IMR-90 (cell line): ENCODE results near the gene ZBED4. TPM values are rescaled to one million over a fixed set of nuclear protein-coding genes. Genes with fewer than 3 reads are reported as not detected.

Experiments
- ATAC-seq: fragments of 200-7000 bp; cut with Tn5 transposase; 2 replicates; pipeline ENCODE4 v1.9.1; 2020; ENCODE audit warnings: low read depth, mild to moderate bottlenecking, moderate library complexity
- BruUV-seq: library from RNA; stranded (reverse); fragments of 400-500 nt; replicated peaks from 2 replicates; lab custom pipeline; 2021; lab: Mats Ljungman, UMichigan
- CTCF ChIA-PET: fragments of 300-600 bp; formaldehyde crosslinking; extraction: SDS; loops from one replicate; lab custom pipeline; 2021; ENCODE audit warnings: antibody characterized with exemption; lab: Yijun Ruan, JAX
- POLR2A ChIA-PET: fragments of 300-600 bp; sonication (Branson Sonifier 250); formaldehyde crosslinking; loops from one replicate; lab custom pipeline; 2022; ENCODE audit warnings: antibody characterized with exemption; ENCODE audit not compliant: unreplicated experiment; lab: Charles Lee
- DNase-seq: peaks from one replicate; pipeline ENCODE4 v3.0.0; 2013
- H2AFZ ChIP-seq: replicated peaks from 2 replicates; pipeline ENCODE3; 2013; ENCODE audit warnings: low read length, mild to moderate bottlenecking; ENCODE audit not compliant: poor library complexity
- H2AK5ac ChIP-seq: 2 replicates; pipeline ENCODE4 v1.6.1; 2013; ENCODE audit warnings: low read depth, low read length, inconsistent platforms
- H2AK9ac ChIP-seq: replicated peaks from 2 replicates; pipeline ENCODE3; 2013; ENCODE audit warnings: mild to moderate bottlenecking, low read depth, low read length, moderate library complexity; ENCODE audit not compliant: poor library complexity
- H2BK120ac ChIP-seq: 2 replicates; pipeline ENCODE4 v1.6.1; 2013; ENCODE audit warnings: low read depth, low read length, inconsistent platforms
- H2BK15ac ChIP-seq: 3 replicates; pipeline ENCODE4 v1.6.1; 2013; ENCODE audit warnings: low read depth, low read length, inconsistent platforms
- H2BK20ac ChIP-seq: 2 replicates; pipeline ENCODE4 v1.6.1; 2013; ENCODE audit warnings: low read depth, mild to moderate bottlenecking, inconsistent platforms, low read length, moderate library complexity
- H2BK5ac ChIP-seq: 2 replicates; pipeline ENCODE4 v1.6.1; 2013; ENCODE audit warnings: mild to moderate bottlenecking, low read depth, low read length, inconsistent platforms; ENCODE audit not compliant: poor library complexity, severe bottlenecking
- H3K14ac ChIP-seq: replicated peaks from 2 replicates; pipeline ENCODE4 v1.6.1; 2013; ENCODE audit warnings: low read depth, low read length, inconsistent platforms
- H3K18ac ChIP-seq: 2 replicates; pipeline ENCODE4 v1.6.1; 2013; ENCODE audit warnings: low read depth, low read length, control low read depth
- H3K23ac ChIP-seq: 2 replicates; pipeline ENCODE4 v1.6.1; 2013; ENCODE audit warnings: low read depth, low read length, inconsistent platforms
- H3K27ac ChIP-seq: 2 replicates; pipeline ENCODE4 v1.5.1; 2013; ENCODE audit warnings: mild to moderate bottlenecking, control low read depth, low read length; ENCODE audit not compliant: insufficient read depth
- H3K27me3 ChIP-seq: 2 replicates; pipeline ENCODE4 v1.6.1; 2013; ENCODE audit warnings: low read length; ENCODE audit not compliant: control insufficient read depth, insufficient read depth
- H3K36me3 ChIP-seq: 2 replicates; pipeline ENCODE4 v1.6.1; 2013; ENCODE audit warnings: low read length, mixed read lengths; ENCODE audit not compliant: control insufficient read depth, insufficient read depth
- H3K4ac ChIP-seq: 2 replicates; pipeline ENCODE4 v1.6.1; 2013; ENCODE audit warnings: low read depth, low read length, inconsistent platforms
- H3K4me1 ChIP-seq: 2 replicates; pipeline ENCODE4 v1.6.1; 2013; ENCODE audit warnings: low read length, mixed read lengths; ENCODE audit not compliant: control insufficient read depth, insufficient read depth
- H3K4me2 ChIP-seq: 2 replicates; pipeline ENCODE4 v1.6.1; 2013; ENCODE audit warnings: low read depth, mild to moderate bottlenecking, control low read depth, low read length, moderate library complexity
- H3K4me3 ChIP-seq: 2 replicates; pipeline ENCODE4 v1.5.1; 2013; ENCODE audit warnings: low read depth, mild to moderate bottlenecking, control low read depth, low read length, moderate library complexity; ENCODE audit not compliant: insufficient read depth
- H3K56ac ChIP-seq: 2 replicates; pipeline ENCODE4 v1.6.1; 2013; ENCODE audit warnings: low read length, inconsistent platforms; ENCODE audit not compliant: insufficient read depth; ENCODE audit errors: extremely low read depth
- H3K79me1 ChIP-seq, 2 experiments: 2 replicates each; pipeline ENCODE4 v1.6.1; 2013; ENCODE audit warnings: low read length in 2 of 2, inconsistent platforms in 1 of 2, low read depth in 1 of 2
- H3K9ac ChIP-seq: 2 replicates; pipeline ENCODE4 v1.6.1; 2013; ENCODE audit warnings: low read depth, low read length, control low read depth
- H3K9me1 ChIP-seq: 2 replicates; pipeline ENCODE4 v1.6.1; 2013; ENCODE audit warnings: low read length, inconsistent platforms; ENCODE audit not compliant: insufficient read depth
- H3K9me3 ChIP-seq: 2 replicates; pipeline ENCODE4 v1.6.1; 2013; ENCODE audit warnings: low read length; ENCODE audit not compliant: control insufficient read depth, insufficient read depth
- H4K20me1 ChIP-seq: 2 replicates; pipeline ENCODE4 v1.6.1; 2013; ENCODE audit warnings: low read length, inconsistent platforms; ENCODE audit not compliant: insufficient read depth
- H4K5ac ChIP-seq: 2 replicates; pipeline ENCODE4 v1.6.1; 2013; ENCODE audit warnings: mild to moderate bottlenecking, low read depth, low read length, control low read depth
- H4K8ac ChIP-seq, 2 experiments: 2 replicates each; pipeline ENCODE4 v1.6.1; 2013; ENCODE audit warnings: low read depth in 2 of 2, low read length in 2 of 2, control low read depth in 1 of 2, inconsistent platforms in 1 of 2
- H4K91ac ChIP-seq: 2 replicates; pipeline ENCODE4 v1.6.1; 2013; ENCODE audit warnings: low read depth, low read length, inconsistent platforms; ENCODE audit not compliant: insufficient read depth
- MAZ ChIP-seq: IDR thresholded peaks from 2 replicates; pipeline ENCODE4 v1.6.1; 2012; ENCODE audit warnings: low read depth, mild to moderate bottlenecking, low read length, improper control_type of control experiment, moderate library complexity, borderline replicate concordance
- POLR2A ChIP-seq: IDR thresholded peaks from 2 replicates; pipeline ENCODE4 v1.6.1; 2012; ENCODE audit warnings: mild to moderate bottlenecking, low read depth, low read length
- RCOR1 ChIP-seq: IDR thresholded peaks from 2 replicates; pipeline ENCODE4 v1.6.1; 2012; ENCODE audit warnings: mild to moderate bottlenecking, low read length, improper control_type of control experiment; ENCODE audit not compliant: insufficient replicate concordance
- RFX5 ChIP-seq: IDR thresholded peaks from 2 replicates; pipeline ENCODE4 v1.8.0; 2012; ENCODE audit warnings: low read depth, mild to moderate bottlenecking, low read length, moderate library complexity
- WGBS, 2 experiments: methylation state at CpG; one replicate each; pipeline versions ENCODE4 v1.1.5 to v1.1.7; 2013; ENCODE audit warnings: missing lambda C conversion rate in 2 of 2; ENCODE audit not compliant: insufficient read length in 1 of 2; ENCODE audit errors: extremely low coverage in 2 of 2; 5-methylcytosine and 5-hydroxymethylcytosine counted together
- dilution Hi-C: fragments of 300-500 bp; cut with HindIII; formaldehyde crosslinking; loops from one replicate; pipeline ENCODE4 v1.14.3; 2018; ENCODE audit warnings: low sequenced_read_pairs; ENCODE audit not compliant: unreplicated experiment
- in situ Hi-C: fragments of 300-500 bp; cut with MboI; formaldehyde crosslinking; loops from 3 replicates; pipeline ENCODE4 v1.14.3; 2019; ENCODE audit warnings: low sequenced_read_pairs, inconsistent platforms, mixed read lengths
- intact Hi-C: fragments of 100-400 bp; cut with micrococcal nuclease; formaldehyde crosslinking; loops from 2 replicates; pipeline ENCODE4 v1.10.0; 2022
- polyA plus RNA-seq, 3 experiments: library from polyadenylated mRNA; depleted of rRNA; stranded (reverse); fragments of >200 nt; gene quantifications; 2 replicates each; pipeline ENCODE4 v1.2.3, GENCODE V29; 2012; ENCODE audit warnings: low replicate concordance in 1 of 3
- total RNA-seq: library from RNA; depleted of rRNA; stranded (reverse); fragments of >200 nt; gene quantifications from 2 replicates; pipeline ENCODE4 v1.2.3, GENCODE V29; 2012
- TF ChIP-seq, protein P1 (sequence below): fragments of 150-350 bp; IDR thresholded peaks from 2 replicates; pipeline ENCODE4 v1.6.1; 2017; ENCODE audit warnings: mild to moderate bottlenecking, antibody characterized with exemption, low read length, low read depth

The ZBED4 gene
- total and polyA plus RNA-seq, 2 of the 4 experiments (the other 2 are of a cell fraction), result 9.3 to 10.5 TPM

DNA sequence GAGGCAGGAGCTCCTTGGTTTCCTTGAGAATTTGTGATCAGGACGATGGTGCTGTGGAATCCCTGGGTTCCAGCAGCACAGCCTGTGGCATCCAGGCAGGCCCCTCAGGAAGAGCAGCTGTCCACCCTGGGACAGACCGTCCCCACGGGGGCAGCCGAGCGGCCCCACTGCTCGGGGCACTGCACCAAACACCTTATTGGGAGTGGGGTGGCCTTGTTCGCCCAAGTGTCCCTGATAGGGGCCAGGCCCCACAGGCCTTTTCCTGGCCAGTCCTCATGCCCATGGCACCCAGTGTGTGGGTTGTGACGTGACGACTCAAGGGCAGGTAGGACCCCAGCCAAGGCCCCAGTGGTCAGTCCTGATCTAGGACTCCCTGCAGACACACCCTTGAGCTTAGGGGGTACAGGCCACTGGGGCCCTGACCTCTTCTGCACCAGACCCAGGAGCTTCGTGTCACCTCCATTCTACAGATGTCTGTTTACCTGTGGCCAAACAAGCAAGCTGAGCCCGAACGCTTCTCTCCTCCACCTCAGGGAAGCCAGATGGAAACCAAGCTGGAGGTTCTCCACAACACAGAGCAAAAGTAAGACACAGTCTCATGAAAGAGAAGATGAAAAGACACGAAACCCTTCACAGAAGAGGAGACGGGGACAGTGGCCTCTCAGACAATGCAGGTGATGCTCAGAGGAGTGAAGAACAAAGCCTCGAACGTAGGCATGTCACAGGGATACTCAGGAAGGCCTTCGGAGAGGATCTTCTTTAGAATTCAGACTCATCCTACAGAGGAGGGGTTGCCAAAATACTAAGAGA lies 24.4 kb upstream of the ZBED4 start:
- peaks cover 0 to 18% of the 10 kb centered on the region in 2 experiments; a peak in 2 of 4 replicates for H3K79me1 ChIP-seq
- H4K5ac ChIP-seq, result no peak overlapping the region
- dilution Hi-C loops, result no loop called here
- H3K4ac ChIP-seq, result no peak overlapping the region
- TF ChIP-seq MAZ, result no peak
- TF ChIP-seq, protein P1, sequence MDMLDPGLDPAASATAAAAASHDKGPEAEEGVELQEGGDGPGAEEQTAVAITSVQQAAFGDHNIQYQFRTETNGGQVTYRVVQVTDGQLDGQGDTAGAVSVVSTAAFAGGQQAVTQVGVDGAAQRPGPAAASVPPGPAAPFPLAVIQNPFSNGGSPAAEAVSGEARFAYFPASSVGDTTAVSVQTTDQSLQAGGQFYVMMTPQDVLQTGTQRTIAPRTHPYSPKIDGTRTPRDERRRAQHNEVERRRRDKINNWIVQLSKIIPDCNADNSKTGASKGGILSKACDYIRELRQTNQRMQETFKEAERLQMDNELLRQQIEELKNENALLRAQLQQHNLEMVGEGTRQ, result no peak
- TF ChIP-seq RFX5, result no peak
- TF ChIP-seq POLR2A, result no peak
- no peak for TF ChIP-seq RCOR1
- H2AFZ ChIP-seq, result no peak overlapping the region
- H4K91ac ChIP-seq, result no peak overlapping the region
- no peak overlapping the region for H2BK20ac ChIP-seq
- no peak overlapping the region for H3K18ac ChIP-seq
- H3K56ac ChIP-seq, result no peak overlapping the region
- peaks cover 11% of the 10 kb centered on the region for H3K9me1 ChIP-seq
- H3K4me1 ChIP-seq, result peaks cover 10% of the 10 kb centered on the region
- H3K4me2 ChIP-seq, result no peak overlapping the region
- intact Hi-C loops, result no loop called here
- ATAC-seq, result no peak
- ChIA-PET CTCF (no interaction called here), POLR2A (no interaction called here)
- H2AK5ac ChIP-seq, result no peak overlapping the region
- no TSS peak for BruUV-seq
- no peak overlapping the region for H3K27ac ChIP-seq
- H3K9ac ChIP-seq, result no peak overlapping the region
- H4K20me1 ChIP-seq, result peaks cover 26% of the 10 kb centered on the region
- WGBS, 2 experiments, result 100% methylated on average over 1 of the region's 17 CpGs; no CpG with 5 or more reads in 1 of the 2 experiments
- peaks cover 4% of the 10 kb centered on the region; the same call in 1 of the 2 replicates for H3K36me3 ChIP-seq
- no peak overlapping the region for H4K8ac ChIP-seq
- H3K14ac ChIP-seq, result no peak overlapping the region
- no peak overlapping the region for H2AK9ac ChIP-seq
- no peak overlapping the region for H2BK120ac ChIP-seq
- no peak overlapping the region for H3K4me3 ChIP-seq
- H3K23ac ChIP-seq, result no peak overlapping the region
- H2BK15ac ChIP-seq, result no peak overlapping the region
- no peak for DNase-seq
- H3K9me3 ChIP-seq, result peaks cover 12% of the 10 kb centered on the region
- in situ Hi-C loops, result no loop called here
- no peak overlapping the region for H2BK5ac ChIP-seq
- peaks cover 4% of the 10 kb centered on the region for H3K27me3 ChIP-seq
